GM21619 (cell line): ENCODE measurements around the gene ZRANB1.

Source experiments
- ATAC-seq: cut with Tn5 transposase; IDR thresholded peaks from one replicate; pipeline ENCODE4 v1.9.1; 2021; ENCODE audit not compliant: unreplicated experiment

Gene ZRANB1

GRCh38 chr10:124993345-124993708 is 51.4 kb downstream of the ZRANB1 start:
- ATAC-seq: no peak

DNA sequence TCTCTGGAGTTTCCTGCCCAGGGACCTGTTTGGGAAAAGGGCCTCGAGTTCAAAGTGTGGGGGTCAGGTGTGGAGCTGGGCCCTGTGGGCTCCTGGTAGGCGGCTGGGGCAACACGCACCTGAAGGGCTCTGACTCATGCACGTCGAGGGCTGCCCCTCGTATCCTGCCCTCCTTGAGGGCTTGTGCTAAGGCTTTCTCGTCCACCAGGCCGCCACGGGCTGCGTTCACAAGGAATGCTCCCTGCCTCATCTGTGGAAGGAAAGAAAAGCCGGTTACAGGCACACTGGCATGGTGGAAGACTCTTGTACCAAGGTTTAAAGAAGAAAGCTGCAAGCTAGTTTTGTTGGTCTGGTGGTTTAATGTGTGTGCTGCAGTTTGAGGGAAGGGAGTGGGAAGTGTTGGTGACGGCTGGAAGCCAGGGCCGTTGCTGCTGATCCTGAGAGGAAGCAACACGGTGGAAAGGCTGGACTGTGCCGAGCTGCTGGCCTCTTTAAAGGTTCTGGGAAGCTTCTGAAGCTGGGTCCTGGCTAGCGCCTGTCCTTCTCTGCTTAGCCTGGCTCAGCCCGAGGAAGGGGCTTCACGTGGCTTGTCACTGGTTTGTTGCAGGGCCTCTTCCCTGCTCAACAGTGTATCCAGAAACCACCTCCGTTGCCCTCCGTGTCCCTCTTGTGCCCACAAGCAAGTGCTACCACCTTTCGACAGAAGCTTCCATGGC is 52.0 kb downstream of the ZRANB1 start:
- no peak for ATAC-seq

DNA sequence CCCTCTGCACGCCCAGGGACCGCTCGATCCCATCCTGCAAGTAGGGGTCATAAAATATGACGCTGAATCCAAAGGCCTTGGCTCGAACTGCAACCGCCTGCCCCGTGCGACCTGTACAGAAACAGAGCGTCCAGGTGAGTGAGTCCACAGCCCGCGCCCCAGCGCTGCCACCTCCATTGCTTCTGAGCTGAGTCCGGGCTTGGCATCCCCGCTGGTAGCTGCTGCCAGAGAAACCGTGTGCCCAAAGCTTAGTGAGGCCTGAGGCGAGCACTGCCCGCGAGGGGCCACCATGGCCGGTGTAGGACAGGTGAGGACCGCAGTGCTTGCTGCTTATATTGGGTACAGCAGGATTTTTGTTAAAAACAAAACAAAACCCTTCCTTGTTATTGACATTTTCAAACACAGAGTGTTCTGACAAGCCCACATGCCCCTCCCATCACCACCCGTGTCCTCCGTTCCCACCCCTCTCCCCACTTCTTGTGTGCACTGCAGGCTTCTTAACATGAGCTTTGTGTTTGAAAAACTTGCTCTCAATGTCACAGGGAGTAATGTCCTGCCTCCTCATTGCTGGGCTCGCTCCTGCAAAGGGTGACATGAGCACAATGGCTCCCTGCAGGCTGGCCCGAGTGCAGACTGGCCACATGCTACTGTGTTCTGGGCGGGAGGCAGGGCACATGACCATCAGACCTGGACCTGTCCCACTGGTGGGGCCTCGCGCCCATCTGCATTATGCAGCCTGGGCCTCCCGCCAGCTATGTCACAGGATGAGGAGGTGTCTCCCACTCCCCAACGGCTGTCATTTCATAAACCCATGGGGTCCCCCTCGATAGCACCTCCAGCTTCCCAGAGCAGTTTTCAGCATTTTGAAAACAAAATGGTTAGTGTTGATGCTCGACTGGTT is 52.9 kb downstream of the ZRANB1 start:
- ATAC-seq: no peak

DNA sequence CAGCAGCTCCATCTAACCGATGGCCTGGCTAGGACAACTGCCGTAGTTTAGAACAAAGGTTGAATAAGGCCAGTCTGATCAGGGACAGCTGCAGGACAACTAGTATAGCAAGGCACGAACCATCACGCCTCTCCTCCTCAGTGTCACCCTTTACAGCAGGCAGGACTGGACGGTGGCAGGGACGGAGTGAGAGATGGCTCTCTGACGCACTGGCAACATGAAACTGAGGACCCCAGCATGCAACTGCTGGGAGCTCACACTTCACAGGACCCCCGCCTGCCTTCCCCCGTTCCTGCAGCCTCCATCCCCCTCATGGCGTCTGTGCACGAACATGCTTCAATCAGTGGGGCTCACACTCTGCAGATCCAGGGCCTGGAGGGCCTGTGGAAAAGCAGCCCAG is 53.7 kb downstream of the ZRANB1 start:
- no peak for ATAC-seq

- no peak for ATAC-seq
Measured at GRCh38 chr10:124996127-124996853, 54.4 kb downstream of the ZRANB1 start.

DNA sequence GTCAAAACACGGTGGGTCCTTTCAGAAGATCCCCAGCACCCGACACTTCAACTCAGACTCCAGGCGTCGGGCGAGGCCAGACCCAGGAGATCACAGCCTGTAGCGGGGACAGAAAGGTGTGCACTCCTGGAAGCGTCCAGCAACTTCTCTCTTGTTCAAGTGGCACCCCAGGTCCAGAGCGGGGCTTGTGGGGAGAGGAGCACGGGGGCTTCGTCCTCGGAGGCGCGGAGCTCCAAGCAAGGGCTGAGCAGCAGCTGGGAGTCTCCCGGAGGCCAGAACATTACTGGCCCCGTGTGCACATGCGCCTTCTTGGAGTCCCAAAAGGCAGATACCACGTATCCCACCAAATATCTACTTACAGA is 54.9 kb downstream of the ZRANB1 start:
- no peak for ATAC-seq

DNA sequence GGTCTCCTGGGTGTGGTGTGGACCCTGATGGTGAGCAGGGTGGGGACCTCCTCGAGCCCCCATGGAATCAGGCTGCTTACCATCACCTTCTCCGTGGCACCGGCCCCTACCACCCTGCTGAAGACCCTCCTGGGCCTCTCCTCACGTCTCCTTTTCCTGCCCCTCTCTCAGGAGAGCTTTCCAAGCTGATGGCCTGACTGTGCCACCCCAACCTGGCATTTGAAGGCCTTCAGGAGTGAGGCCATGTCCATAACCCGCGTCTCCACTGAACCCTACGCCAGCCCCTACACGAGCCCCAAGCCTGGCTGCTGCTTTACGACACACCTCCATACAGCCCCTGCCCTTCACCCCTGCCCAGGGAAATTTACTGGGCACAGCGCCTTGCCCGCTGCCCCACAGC is 55.4 kb downstream of the ZRANB1 start:
- ATAC-seq: no peak

DNA sequence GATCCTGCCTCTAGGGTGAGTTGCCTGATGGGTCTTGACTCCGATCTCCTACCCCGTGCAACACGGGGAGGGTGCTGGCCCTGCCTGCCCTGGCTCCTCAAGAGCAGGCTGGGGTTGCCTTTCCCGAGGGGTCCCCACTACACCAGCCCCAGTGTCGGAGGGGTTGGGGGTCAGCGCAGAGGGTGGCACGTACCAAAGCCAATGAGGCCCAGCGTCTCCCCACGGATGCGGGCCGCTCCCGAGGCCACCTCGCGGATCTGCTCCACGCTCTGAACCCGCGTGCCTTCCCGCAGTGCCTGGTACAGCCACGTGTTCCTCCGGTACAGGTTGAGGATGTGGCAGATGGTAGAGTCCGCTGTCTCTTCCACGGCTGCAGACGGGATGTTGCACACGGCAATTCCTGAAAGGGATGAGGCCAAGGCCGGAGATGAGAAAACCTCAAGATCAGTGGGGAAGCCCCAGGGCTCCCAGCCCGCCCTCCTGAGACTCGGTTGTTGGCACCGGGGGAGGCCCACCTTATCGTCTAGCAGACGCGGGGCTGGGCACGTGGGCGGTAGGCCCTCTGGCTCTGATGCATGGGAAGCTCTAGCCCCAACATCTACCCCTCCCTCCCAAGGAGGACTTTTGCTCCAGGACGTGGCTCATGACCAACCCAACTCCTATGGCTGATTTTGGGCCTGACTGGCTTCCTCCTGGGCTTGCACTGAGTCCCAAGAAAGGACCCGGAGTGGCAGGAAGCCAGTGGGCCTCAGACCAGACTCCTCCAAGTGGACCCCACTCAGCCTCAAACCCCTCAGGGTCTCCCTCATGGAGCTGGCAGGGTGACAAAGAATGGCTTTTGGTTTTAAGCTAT is 56.1 kb downstream of the ZRANB1 start:
- ATAC-seq: no peak

DNA sequence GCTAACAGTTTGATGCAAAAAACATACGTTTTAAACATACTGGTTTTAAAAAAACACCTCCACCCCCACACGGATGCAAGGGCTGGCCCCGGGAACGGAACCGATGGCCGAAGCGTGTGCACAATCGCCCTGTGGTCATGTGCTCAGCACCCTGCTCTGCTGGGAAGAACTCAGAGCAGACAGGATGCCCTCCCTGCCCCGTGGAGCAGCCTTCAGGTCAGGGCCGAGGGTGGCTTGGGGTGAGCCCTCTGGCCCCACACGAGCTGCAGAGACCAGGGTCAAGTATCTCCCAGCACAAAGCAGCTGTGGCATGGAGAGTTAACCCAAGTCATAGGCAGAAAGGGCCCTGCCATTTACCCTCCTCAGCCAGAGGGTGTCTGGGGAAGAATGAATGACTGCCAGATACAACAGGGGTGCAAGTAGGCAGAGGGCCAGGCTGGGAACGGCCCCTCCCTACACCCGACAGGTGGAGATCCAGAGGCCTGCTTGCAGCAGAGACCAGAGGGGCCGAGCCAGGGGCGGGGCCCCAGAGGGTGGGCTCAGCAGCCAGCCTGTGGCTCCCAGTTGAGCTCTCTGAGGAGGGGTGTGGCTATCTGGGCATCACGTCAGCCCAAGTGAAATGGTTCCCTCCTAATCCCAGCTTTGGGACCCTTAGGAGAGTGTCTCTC is 56.8 kb downstream of the ZRANB1 start:
- ATAC-seq: no peak

GRCh38 chr10:124999433-125000365 is 57.8 kb downstream of the ZRANB1 start:
- ATAC-seq: no peak

GRCh38 chr10:125000366-125001312 is 58.7 kb downstream of the ZRANB1 start:
- no peak for ATAC-seq

DNA sequence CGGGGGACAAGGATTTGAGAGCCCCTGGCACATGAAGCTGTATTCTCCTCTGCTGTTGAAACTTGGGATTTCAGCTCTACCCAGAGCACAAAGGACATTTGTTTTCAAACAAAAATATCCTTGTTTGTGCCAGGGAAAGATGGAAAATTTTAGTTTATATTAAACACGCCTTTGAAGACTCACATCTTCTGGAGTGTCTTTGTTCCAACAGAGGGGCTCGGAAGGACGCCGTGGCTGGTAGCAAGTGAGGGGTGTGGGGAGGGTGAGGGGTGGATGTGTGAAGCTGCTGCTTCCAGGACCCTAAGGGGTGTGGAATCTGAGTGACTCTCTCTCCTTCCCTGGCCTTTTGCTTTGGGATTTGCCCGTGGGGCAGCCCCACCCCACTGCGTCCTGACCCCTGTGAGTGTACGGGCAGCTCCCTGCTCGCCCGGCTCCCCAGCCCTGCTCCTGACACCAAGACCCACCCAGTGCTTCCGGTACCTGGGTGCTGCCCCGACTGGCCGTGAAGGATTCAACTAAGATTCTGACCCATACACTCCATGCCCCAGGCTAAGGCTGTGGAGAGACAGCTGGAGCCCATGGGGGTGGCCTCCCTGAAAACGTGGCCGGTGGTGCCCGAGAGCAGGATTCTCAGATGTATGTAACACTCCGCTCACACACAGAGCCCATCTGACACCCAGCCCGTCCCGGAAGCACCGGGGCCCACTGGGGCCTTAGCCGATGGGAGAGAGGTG is 59.6 kb downstream of the ZRANB1 start:
- no peak for ATAC-seq

- ATAC-seq: no peak
Measured at GRCh38 chr10:125002047-125002422, 60.1 kb downstream of the ZRANB1 start.

GRCh38 chr10:125002423-125003145 is 60.7 kb downstream of the ZRANB1 start:
- ATAC-seq: no peak

- ATAC-seq: no peak
Measured at GRCh38 chr10:125003146-125003900, 61.4 kb downstream of the ZRANB1 start.

DNA sequence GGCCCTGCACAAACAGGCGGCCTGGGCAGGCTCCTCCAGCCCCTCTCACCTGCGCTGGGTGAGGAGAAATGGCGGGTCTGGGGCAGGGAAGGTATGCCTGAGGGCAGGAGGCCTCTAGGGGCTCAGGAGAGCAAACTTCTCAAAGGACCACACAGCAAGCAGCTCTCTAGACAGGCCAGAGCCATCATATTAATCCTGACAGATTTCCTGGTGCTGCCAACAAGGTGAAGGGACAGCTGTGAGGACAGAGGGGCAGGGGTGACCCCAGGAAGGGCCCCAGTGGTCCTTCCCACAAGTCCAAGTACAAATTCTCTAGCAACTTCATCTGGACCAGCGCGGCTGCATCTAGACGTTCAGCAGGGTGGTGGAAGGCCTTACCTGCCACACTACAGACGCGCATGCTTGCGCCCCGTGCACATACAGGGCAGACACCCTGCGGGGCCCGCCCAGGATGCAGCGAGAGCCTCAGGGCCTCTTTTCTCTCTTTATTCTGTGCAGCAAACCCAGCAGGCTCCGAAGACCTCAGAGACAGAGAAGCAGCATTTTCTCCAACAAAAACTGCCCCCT is 62.1 kb downstream of the ZRANB1 start:
- no peak for ATAC-seq
